Measurements from ENCODE around the gene ACOX3. TPM values are rescaled to one million over a fixed set of nuclear protein-coding genes. Genes with fewer than 3 reads are reported as not detected.
"Not testable (repeated sequence)": the region's sequence is repeated elsewhere in the genome, so short reads cannot be mapped to it uniquely, and the experiment has no call there.

Gene ACOX3
- total RNA-seq, 4 donors from 2014 or later = 17.3 to 36.0 (median 24.5) TPM

DNA sequence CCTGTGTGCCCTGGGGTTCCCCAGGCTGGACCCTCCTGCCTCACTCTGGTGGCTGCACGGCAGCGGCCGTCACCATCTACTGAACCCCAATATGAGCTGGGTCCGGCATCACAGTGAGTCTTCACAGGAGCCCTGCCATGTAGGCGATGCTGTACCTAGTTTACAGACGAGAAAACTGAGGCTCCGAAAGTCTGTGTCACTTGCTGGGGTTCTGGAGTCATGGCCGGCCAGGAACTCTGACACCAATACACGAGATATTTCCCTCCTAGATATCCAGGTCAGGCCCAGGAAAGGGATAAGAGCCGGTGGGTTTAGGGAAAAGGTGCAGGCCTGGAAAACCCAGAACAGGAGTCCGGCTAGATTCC lies 96.6 kb downstream of the ACOX3 start:
- H3K27ac ChIP-seq = no peak overlapping the region

DNA sequence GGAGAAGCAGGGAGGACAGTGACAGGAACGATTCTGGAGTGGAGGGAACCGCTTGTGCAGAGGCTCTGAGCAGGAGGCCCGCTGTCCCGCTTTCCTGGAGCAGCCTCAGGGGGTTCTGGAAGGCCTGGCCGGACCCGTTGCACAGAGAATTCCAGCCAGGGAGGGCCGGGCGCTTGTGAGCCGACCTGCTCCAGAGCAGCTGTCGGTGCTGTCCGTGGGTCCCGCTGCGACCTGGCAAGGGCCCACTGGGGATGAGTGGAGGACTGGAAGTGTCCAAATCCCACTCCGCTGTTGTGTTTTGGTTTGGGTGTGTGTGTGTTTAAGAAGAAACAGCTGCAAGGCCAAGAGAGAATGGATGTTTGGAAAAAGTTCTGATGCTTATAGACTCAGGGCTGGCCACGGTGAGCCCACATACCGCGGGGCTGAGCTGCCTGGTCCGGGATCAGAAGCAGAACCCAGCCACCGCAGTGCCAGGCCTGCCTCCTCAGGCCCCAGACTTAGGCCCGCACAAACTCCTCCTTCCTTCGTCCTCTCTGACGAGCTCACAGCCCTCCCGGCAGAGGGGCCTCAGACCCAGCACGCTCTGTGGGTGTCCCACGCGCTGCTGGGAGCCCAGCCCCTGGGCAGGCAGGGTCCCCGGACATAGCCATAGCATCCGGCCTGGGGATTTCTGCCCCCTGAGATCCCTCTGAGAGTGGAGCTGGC lies 97.1 kb downstream of the ACOX3 start:
- Histone ChIP-seq H3K9me3 (no peaks in the 10 kb centered on the region), H3K27ac (no peak overlapping the region), H3K4me1 (peaks cover 0 to 16% (median 6%) of the 10 kb centered on the region in 4 donors), H3K4me3 (no peak overlapping the region), H3K36me3 (no peaks in the 10 kb centered on the region), H3K27me3 (no peaks in the 10 kb centered on the region)
- TF ChIP-seq, protein P1, sequence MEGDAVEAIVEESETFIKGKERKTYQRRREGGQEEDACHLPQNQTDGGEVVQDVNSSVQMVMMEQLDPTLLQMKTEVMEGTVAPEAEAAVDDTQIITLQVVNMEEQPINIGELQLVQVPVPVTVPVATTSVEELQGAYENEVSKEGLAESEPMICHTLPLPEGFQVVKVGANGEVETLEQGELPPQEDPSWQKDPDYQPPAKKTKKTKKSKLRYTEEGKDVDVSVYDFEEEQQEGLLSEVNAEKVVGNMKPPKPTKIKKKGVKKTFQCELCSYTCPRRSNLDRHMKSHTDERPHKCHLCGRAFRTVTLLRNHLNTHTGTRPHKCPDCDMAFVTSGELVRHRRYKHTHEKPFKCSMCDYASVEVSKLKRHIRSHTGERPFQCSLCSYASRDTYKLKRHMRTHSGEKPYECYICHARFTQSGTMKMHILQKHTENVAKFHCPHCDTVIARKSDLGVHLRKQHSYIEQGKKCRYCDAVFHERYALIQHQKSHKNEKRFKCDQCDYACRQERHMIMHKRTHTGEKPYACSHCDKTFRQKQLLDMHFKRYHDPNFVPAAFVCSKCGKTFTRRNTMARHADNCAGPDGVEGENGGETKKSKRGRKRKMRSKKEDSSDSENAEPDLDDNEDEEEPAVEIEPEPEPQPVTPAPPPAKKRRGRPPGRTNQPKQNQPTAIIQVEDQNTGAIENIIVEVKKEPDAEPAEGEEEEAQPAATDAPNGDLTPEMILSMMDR (IDR thresholded peaks at IDR 0.05) = no peak
- TF ChIP-seq EP300 (IDR thresholded peaks at IDR 0.05) = no peak
- TF ChIP-seq POLR2A (IDR thresholded peaks at IDR 0.05) = no peak
- DNase-seq (ENCODE audit: low spot score in 2 of 2) = no peak
- 72% methylated on average over 19 to 20 of the region's 28 CpGs for WGBS, 2 donors

More for the DNA sequence above, 96.6 kb downstream of the ACOX3 start:
- Histone ChIP-seq H3K4me3 (no peak overlapping the region), H3K4me1 (peaks cover 0 to 16% (median 6%) of the 10 kb centered on the region in 4 donors), H3K36me3 (no peaks in the 10 kb centered on the region), H3K27me3 (no peaks in the 10 kb centered on the region), H3K9me3 (no peaks in the 10 kb centered on the region)
- no peak for TF ChIP-seq EP300 (IDR thresholded peaks at IDR 0.05)
- no peak for TF ChIP-seq POLR2A (IDR thresholded peaks at IDR 0.05)
- TF ChIP-seq, protein P1 (IDR thresholded peaks at IDR 0.05) = no peak
- 92 to 93% methylated on average over 11 of the region's 11 CpGs for WGBS, 2 donors
- no peak for DNase-seq (ENCODE audit: low spot score in 2 of 2)

DNA sequence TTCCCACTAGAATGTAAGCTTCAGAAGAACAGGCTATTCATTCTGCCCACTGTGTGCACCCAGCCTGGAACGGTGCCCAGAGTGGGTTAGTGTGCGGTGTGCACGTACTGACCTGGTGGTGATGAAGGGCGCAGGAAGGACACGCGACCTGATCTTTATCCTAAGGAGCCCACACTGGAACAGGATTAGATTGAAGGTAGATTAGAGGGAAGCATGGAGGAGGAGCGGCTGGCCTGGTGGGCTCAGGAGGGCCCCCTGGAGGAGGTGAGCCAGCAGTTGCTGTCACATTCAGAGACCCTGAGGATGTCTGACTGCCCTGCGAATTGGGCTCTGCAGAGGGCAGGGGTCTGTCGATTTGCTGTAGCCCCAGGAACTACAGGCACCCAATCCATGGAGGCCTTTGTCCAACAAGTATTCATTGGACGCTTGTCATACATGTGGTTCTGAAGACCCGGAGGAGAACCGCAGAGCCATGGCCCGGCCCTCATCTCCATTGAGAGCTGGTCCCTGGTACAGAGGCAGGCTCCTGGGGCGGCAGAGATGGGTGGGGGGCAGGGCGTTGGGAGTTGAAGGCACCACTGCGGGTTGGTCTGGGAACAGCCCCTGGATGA lies 97.8 kb downstream of the ACOX3 start:
- no peaks in the 10 kb centered on the region for H3K36me3 ChIP-seq
- no peak for TF ChIP-seq POLR2A (IDR thresholded peaks at IDR 0.05)
- TF ChIP-seq EP300 (IDR thresholded peaks at IDR 0.05) = no peak
- TF ChIP-seq, protein P1 (IDR thresholded peaks at IDR 0.05) = no peak
- WGBS, 2 donors = 72 to 84% methylated on average over 16 of the region's 16 CpGs
- H3K27me3 ChIP-seq = no peaks in the 10 kb centered on the region
- no peak overlapping the region for H3K27ac ChIP-seq
- peaks cover 0 to 16% (median 6%) of the 10 kb centered on the region in 4 donors for H3K4me1 ChIP-seq
- no peak overlapping the region for H3K4me3 ChIP-seq
- DNase-seq (ENCODE audit: low spot score in 2 of 2) = no peak
- H3K9me3 ChIP-seq = no peaks in the 10 kb centered on the region

DNA sequence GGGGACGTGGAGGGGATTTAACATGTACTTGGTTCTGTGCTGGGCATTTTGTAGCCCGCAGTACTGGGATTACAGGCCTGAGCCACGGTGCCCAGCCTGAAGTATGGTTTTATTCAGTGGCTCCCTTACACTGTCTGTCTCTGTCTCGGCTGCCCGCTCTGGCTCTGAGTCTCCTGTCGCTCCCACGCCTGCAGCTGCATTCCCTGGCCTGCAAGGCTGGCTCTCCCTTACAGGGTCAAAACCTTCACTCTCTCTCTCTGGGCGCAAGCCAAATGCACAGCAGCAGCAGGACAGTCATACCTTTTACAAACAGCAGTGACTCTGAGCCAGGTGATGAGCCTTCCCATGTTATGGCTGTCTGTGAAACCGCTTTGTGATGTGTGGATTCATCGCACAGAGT lies 98.8 kb downstream of the ACOX3 start:
- peaks cover 0 to 16% (median 6%) of the 10 kb centered on the region in 4 donors for H3K4me1 ChIP-seq
- H3K9me3 ChIP-seq = peaks cover 0 to 2% (median 0%) of the 10 kb centered on the region in 4 donors
- no peak for TF ChIP-seq EP300 (IDR thresholded peaks at IDR 0.05)
- TF ChIP-seq POLR2A (IDR thresholded peaks at IDR 0.05) = no peak
- TF ChIP-seq, protein P1 (IDR thresholded peaks at IDR 0.05) = no peak
- DNase-seq (ENCODE audit: low spot score in 2 of 2) = no peak
- H3K27ac ChIP-seq = peak overlapping the region; percentile 4 to 65 (median 56)
- no peaks in the 10 kb centered on the region for H3K27me3 ChIP-seq
- 73 to 85% methylated on average over 10 of the region's 10 CpGs for WGBS, 2 donors
- H3K4me3 ChIP-seq = no peak overlapping the region
- H3K36me3 ChIP-seq = no peaks in the 10 kb centered on the region

DNA sequence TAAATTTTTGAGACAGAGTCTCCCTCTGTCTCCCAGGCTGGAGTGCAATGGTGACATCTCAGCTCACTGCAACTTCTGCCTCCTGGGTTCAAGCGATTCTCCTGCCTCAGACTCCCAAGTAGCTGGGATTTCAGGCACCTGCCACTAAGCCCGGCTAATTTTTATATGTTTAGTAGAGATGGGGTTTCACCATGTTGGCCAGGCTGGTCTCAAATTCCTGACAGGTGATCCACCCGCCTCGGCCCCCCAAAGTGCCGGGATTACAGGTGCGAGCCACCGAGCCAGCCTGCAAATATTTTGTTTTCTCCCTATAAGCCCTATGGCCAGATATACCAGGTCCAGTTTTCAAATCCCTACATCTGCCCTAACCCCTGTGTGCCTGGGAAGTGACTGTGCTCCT lies 99.2 kb downstream of the ACOX3 start:
- H3K4me3 ChIP-seq; H3K27me3 ChIP-seq; H3K9me3 ChIP-seq; DNase-seq (ENCODE audit: low spot score in 2 of 2); H3K36me3 ChIP-seq: not testable (repeated sequence)
- 80% methylated on average over 7 of the region's 7 CpGs for WGBS, 2 donors
- Histone ChIP-seq H3K4me1 (peaks cover 0 to 16% (median 6%) of the 10 kb centered on the region in 4 donors), H3K27ac (peak overlapping the region; percentile 26 to 65 (median 56))
